Fibroblast of skin of right biceps (primary cell): Measurements from ENCODE around the gene BCAT1.
"Not testable (repeated sequence)": the region's sequence is repeated elsewhere in the genome, so short reads cannot be mapped to it uniquely, and the experiment has no call there.

Source experiments
- DNase-seq: peaks from one replicate; pipeline ENCODE4 v3.0.0-alpha.2; 2013

BCAT1 gene

DNA sequence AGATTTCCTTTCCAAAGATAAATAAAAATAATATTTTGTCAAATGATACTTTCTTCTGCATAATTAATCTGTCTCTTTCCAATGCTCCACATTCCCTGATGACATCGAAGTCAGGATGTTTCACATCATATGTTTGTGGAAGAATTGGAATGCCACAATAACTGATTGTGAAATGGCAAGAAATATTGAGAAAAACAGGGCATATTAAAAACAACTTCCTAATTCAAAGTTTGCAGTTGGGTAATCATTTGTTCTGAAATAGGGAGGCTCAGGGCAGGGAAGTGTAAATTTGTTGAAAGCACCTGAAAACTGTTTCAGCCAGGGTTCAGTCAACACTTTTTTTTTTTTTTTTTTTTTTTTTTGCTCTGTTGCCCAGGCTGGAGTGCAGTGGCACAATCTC lies 50.7 kb downstream of the BCAT1 start:
- DNase-seq = no peak

DNA sequence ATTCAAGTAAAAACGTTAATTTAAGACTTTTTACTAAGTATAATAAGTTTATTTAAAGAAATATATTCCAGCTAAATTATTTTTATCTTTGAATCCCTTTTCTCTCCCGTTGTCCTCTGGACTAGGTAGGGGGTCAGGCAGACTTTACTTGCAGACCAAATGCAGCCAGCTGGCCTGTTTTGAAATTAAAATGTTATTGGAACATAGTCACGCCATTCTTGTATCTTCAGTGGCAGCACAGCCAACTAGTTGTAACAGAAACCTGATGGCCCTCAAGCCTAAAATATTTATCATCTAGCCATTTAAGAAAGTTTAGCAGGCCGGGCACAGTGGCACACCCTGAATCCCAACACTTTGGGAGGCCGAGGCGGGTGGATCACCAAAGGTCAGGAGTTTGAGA lies 52.7 kb downstream of the BCAT1 start:
- DNase-seq = no peak

DNA sequence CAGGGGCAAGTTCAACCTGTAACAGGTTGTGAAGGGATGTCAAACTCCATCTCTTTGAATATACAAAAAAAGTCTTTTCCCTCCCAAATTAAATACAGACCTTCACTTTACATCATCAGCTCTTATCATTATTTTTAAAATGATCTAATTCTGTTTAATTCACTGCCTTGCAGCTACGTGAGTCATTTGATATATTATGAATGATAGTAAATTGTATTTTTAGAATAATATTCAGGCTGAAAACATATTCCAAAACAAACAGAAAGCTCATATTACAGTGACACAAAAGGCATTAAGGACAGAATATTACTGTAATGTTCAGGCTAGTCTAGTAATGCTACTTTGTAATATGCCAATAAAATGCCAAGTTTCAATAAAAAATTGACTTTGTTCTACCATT lies 53.3 kb downstream of the BCAT1 start:
- DNase-seq = peak; percentile 53

DNA sequence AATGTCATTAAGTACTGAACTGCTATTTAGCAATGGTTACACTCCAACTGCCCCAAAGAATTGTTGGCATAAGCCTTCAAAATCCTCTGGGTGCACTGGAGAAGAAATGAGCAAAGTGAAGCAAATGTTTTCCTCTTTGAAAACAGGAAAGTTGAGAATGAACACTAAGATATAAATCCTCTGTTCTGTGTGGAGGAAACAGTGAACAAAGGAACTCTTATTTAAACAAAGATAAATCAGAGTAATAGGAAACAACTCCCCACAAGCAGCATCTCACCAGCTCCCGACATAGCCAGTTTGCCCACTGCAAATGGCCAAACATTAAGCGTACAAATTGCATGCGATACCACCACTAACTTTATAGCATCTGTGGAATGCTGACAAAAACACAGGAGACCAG lies 54.0 kb downstream of the BCAT1 start:
- DNase-seq = no peak

DNA sequence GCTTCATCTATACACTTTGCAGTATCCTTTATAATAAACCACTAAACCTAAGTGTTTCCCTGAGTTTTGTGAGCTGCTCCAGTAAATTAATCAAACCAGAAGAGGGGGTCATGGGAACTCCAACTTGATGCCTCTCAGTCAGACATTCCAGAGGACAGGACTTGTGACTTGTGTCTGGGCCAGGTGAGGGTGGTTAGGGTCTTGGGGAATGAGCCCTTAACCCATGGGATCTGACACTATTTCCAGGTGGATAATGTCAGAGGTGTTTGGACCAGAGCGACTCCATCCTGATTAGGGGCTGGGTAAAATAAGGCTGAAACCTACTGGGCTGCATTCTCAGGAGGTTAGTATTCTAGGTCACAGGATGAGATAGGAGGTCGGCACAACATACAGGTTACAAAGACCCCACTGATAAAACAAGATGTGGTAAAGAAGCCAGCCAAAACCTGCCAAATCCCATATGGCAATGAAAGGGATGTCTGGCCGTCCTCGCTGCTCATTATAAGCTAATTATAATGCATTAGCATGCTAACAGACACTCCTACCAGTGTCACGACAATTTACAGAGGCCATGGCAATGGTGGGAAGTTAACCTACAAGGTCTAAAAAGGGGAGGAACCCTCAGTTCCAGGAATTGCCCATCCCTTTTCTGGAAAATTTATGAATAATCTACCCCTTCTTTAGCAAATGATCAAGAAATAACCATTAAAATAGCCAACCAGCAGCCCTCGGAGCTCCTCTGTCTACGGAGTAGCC lies 58.7 kb downstream of the BCAT1 start:
- no peak for DNase-seq

DNA sequence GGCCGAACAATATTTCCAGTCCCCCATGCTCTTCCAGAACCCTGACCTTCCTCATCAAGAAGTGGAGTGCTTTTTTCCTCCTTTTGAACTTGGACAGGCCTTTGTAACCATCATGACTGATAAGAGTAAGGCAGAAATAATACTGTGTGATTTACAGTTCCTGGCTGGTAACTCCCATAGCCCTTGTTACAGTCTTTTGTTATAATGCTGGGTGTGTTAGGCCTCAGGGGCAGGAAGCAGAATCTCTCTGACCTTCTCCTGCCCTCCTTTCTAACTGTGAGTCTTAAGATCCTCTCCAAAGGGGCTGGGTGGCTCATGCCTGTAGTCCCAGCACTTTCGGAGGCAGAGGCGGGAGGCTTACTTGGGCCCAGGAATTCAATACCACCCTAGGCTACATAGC lies 59.5 kb downstream of the BCAT1 start:
- DNase-seq = no peak

DNA sequence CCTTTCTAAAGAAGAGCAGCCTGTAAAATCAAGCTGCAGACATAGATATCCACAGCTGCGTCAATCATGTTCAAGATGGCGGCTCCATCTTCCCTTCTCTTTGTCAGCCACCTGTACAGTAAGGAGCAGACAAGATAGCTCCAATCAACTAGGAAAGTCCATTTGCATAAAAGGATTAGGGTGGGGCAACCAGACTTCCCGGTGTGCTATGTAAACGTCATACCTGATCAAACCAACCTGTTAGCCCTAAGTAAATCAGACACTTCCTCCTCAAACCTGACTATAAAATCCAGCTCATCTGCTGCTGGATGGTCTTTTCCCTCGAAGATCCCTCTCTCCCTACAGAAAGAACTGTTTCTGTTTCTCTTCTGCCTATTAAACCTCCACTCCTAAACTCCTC lies 60.1 kb downstream of the BCAT1 start:
- no peak for DNase-seq

DNA sequence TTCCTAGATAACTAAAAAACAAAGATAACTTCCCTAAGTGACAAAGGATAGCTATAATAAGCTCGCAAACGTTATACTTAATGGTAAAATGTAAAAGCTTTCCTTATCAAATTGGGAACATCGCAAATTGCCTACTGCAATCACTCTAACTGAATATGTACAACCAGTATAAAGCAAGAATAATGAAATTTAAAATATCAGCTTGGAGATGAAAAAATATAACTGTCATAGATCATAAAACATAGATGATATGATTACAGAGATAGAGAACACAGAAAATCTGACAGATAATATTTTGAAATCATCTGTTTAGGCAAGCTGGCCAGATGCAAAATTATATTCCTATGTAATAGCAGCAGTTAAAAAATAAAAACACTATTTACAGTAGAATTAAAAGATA lies 64.0 kb downstream of the BCAT1 start:
- no peak for DNase-seq

DNA sequence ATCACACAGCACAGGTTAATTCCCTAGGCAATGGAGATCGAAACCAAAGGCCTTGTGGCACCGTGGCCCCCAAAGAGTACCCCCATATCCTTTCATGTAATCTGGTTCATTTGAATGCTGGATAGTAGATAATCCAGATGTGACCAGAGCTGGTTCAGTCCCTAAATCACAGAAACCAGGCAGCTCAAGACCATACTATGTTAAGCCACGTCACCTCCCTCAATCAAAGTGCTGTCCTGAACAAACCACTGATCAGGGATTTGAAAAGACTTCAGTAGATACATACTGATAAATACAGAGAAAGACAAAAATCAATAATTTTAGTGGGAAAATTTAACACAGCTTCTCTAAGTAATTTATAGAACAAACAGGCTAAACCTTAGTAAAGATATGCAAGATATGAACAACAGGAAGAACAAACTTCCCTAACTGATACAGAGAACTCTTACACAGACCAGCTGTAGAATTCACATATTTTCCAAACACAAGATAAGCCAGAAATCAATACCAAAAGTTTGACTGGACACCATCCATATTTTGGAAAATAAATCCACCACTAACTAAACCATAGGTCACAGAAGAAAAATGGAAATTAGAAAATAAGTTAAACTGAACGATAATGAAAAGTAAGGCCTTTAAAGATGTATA lies 67.1 kb downstream of the BCAT1 start:
- no peak for DNase-seq

DNA sequence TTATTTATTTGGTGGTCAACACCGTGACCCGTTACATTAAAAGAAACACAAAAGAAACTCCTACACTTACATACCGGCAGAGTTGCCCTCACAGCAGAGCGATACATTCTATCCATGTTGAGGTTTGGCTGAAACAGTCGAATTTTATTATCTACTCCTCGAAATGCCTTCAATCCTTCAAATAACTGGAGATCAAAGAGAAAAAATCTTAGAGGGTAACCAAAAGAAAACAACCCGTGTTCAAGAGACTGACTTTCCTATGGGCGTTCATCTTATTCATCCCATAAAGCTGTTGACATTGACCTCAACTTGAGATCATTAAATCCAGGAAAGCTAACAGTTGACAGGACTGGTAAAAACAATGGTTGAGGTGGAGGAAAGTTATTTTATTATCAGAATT lies 67.7 kb downstream of the BCAT1 start:
- no peak for DNase-seq

DNA sequence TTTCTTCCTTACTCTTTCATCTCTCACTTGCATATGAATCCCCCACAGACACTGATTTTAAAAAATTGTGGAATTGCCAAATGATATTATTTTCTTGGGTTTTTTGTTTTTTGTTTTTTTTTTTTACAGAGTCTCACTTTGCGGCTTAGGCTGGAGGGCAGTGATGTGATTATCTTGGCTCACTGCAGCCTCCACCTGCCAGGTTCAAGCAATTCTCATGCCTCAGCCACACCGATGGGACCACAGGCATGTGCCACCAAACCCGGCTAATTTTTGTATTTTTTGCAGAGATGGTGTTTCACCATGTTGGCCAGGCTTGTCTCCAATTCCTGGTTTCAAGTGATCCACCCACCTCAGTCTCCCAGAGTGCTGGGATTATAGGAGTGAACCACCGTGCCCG lies 68.2 kb downstream of the BCAT1 start:
- no peak for DNase-seq

DNA sequence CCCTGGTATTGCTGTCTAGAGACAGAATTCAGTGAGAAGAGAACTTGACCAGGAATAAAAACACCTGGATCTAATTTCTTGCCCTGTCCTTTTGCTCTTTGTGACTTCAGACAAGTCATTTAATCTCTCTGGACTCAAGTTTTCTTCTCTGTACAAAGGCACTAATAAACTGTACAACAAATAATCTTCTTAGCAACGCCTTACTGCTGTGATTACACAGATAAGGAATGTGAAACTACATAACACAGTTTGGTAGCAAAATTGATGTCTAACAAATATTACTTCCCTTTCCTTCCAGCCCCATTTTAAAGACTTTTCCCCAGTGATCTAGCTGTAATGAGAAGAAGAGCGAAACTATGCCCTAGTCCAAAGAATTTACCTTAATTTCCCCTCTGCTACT lies 69.3 kb downstream of the BCAT1 start:
- DNase-seq = no peak

DNA sequence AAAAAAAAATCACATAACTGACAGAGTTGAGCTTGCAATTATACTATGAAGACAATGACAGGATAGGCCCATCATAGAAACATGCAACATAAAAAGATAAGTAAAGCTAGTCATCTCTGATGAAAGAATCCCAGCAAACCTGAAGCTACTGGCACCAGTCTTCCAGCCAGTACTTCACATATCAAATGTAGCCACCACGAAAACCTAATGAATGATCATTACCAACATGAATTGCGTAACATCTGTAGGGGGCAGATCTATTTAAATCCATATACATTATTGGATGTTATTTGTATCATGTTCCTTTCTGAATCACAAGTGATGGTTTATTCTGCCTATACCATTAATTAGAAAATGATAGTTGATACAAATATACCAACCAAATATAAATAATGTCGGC lies 73.9 kb downstream of the BCAT1 start:
- no peak for DNase-seq

DNA sequence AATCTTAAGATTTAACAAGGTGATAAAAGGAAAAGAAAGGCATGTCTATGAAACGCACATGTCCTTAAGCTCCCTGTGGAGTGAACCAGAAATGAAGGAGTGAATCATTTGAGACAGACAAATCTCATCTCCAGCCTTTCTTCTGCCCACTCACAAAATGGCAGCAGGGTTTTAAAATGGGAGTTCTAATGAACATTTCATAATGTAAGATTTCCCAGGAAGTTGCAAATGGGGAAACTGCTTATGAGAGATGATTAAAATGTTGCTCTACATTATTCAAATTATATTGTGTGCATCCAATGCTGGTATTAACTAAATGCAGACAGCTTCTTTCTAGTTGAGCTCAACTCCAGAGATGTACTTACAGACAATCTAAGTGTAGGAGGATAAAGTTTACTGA lies 76.7 kb downstream of the BCAT1 start:
- DNase-seq = no peak

DNA sequence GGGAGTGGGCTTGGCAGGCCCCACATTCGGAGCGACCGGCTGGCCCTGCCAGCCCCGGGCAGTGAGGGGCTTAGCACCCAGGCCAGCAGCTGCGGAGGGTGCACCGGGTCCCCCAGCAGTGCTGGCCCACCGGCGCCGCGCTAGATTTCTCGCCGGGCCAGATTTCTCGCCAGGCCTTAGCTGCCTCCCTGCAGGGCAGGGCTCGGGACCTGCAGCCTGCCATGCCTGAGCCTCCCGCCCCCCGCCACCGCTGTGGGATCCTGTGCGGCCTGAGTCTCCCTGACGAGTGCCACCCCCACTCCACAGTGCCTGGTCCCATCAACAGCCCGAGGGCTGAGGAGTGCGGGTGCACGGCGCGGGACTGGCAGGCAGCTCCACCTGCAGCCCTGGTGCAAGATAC lies 82.8 kb downstream of the BCAT1 start:
- DNase-seq = not testable (repeated sequence)

DNA sequence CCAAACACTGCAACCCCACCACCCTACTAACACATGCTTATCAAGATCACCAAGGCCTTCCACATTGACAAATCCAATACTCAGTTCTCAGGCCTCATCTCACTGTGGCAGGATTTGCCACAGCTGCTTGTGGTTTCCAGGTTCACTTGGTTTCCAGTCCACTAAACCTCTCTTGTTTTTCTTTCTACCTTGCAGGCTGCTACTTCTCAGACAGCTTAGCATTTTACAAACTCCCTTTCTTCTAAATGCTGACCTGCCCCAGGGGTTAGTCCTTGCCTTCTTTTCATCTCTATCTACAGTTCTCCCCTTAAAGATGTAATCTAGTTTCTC lies 84.1 kb downstream of the BCAT1 start:
- peak; percentile 40 for DNase-seq

DNA sequence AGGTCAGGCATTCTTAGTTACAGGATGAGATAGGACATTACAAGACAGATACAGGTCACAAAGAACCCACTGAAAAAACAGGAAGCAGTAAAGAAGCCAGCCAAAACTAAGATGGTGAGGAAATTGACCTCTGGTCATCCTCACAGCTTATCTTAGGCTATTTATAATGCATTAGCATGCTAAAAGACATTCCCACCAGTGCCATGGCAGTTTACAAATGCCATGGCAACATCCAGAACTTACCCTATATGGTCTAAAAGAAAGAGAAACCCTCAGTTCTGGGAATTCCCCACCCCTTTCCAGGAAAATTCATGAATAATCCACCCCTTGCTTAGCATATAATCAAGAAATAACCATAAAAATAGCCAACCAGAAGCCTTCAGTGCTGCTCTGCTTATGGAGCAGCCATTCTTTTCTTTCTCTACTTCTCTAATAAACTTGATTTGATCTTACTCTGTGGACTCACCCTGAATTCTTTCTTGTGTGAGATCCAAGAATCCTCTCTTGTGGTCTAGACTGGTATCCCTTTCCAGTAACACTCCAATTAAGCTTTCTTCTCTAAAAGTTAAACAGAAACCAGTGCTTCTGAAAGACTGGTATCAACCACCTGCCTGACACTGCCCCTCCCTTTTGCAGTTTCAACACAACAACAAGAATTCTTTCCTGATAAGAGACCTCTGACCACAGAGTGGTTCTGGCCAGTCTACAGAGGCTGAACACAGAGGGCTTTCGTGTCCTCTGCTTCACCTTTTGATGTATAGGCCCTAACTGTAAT lies 86.9 kb downstream of the BCAT1 start:
- DNase-seq = peak; percentile 20

DNA sequence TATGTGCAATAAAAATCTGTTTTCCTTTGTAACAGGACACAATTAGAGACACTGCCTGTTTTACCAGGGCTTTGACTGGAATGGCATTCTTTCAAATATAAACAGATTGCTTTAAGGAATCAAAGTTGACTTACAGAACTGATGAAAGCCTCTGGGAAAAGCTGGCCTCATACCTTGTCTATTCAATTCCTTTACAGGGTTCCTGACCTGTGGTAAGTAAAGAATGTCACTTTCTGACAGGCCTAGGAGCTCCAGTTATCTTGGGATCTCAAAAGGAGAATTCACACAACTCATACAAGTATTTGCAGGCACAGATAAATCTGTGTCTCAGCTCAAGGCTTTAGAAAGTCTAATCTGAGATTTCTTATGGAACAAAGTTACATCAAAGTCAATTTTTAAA lies 88.4 kb downstream of the BCAT1 start:
- DNase-seq = no peak

DNA sequence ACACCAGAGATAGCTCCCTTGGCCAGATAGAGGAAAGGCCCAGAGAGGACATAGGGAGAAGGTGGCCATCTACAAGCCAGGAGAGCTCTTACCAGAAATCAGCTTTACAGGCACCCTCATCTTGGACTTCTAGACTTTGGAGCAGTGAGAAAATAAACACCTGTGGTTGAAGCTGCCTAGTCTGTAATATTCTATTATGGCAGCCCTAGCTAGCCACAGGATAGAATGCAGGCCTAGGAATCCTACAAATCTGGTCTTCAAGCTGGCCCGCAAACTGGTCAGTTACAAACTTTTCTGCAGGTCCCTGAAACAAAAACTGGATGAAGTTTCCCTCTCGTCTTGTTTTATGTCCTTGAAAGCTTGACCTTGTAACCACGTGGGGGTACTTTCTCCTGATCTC lies 92.4 kb downstream of the BCAT1 start:
- no peak for DNase-seq

DNA sequence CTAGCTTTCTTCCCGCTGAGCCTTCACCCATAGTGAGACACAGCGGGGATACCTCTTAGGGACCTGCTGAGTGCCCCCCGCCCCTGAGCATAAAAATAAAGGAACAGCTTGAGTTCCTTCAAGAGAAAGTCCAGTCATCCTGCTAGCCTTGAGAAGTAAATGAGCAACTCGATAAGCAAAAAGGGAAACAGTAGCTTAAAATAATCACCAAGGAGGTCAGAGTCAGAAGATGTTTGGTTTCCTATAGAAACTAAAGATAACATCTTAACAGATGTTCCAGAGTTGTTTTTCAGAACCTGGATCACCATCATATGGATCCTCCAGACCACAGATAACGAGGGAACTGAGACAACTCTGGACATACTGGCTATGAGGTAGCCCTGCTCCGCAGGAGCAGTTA lies 94.0 kb downstream of the BCAT1 start:
- DNase-seq = peak; percentile 15

DNA sequence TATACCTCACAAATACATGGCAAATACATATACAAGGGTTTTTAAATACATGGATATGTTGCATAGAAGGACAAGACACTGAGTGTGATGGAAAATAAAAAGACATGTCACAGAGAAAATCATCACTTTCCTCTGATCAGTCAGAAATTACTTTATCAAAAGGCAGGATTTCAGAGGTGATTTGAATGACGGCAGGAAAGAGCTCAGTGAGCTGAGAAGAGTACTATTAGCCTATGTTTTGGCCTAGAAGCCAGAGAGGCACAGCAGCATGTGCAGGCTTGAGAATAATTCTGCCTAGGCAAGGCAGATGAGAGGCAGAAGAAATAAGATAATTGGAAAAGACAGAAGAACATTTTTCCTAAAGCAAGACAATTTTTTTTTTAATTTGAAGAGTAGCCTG lies 94.9 kb downstream of the BCAT1 start:
- no peak for DNase-seq

DNA sequence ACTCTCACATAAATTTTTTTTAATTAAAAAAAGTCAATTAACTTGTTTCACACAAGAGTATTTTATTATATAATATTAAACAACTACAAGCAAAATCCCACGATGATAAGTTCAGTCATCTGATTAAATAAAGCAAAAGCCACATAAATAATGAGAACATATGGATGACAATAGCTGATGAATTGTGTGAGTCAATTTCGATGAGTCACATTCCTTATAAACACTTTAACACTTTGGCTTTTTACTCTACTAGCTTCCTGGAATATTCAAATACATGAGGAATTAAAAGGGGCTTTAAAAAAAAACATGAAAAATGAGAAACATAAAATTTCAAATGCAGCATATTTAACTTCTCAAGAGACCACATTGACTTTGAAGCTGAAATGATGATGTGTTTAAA lies 95.3 kb downstream of the BCAT1 start:
- peak; percentile 73 for DNase-seq

DNA sequence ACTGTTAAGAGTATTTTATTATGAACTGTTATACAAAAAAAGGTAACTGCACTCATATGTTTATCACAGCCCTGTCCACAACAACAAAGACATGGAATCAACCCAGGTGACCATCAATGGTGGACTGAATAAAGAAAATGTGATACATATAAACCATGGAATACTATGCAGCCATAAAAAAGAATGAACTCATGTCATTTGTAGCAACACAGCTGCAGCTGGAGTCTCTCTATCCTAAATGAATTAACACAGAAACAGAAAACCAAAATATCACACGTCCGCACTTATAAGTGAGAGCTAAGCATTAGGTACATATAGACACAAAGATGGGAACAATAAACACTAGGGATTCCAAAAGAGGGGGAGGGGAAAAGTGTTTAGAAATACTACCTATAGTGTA lies 95.8 kb downstream of the BCAT1 start:
- no peak for DNase-seq

DNA sequence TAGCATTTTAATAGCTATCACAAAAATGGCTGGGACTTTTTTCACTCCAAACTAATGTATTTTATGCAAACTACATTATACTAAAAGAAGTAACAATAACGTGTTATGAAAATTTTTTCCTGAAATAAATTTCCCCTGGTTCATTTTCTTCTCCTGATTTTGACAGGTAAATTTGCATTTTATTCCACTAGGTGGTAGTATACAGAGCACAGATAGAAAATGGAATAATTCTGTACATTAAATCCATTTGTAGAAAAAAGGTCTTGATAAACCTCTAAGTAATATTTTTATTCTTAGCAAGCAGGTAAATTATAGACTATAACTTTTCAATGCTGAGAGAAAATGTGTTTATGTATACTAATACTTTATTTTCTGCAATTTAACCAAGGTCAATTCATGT lies 96.5 kb downstream of the BCAT1 start:
- DNase-seq = no peak
